K562 (cell line): Measurements from ENCODE around the gene RPS19. TPM values are rescaled to one million over a fixed set of nuclear protein-coding genes. Genes with fewer than 3 reads are reported as not detected.
A peak's percentile ranks its signal among the peaks of the same experiment; 100 is the strongest.

Experiments used
- C11orf30 ChIP-seq: fragments of 450-650 bp; IDR thresholded peaks from 2 replicates; pipeline ENCODE4 v1.6.1; 2016; ENCODE audit warnings: low read depth, mild to moderate bottlenecking
- CTBP1 ChIP-seq: fragments of 450-650 bp; IDR thresholded peaks from 2 replicates; pipeline ENCODE4 v1.6.1; 2016; ENCODE audit warnings: borderline replicate concordance
- DPF2 ChIP-seq: fragments of 450-650 bp; IDR thresholded peaks from 2 replicates; pipeline ENCODE4 v1.6.1; 2016
- KLF10 ChIP-seq: fragments of 250-450 bp; sonication (Bioruptor Pico); IDR thresholded peaks from 2 replicates; pipeline ENCODE4 v1.6.1; 2021; ENCODE audit warnings: matching md5 sums
- LEF1 ChIP-seq: fragments of 450-650 bp; IDR thresholded peaks from 2 replicates; pipeline ENCODE4 v1.6.1; 2016; ENCODE audit warnings: mild to moderate bottlenecking
- MNT ChIP-seq, 2 experiments: fragments of 450-650 bp; conservative IDR thresholded peaks; 2 replicates each; pipeline ENCODE4 v1.6.1; 2017; ENCODE audit warnings: mild to moderate bottlenecking in 2 of 2, moderate library complexity in 2 of 2
- POLR3A ChIP-seq: IDR thresholded peaks from 2 replicates; pipeline ENCODE4 v1.6.1; 2011; ENCODE audit warnings: borderline replicate concordance, mild to moderate bottlenecking, moderate library complexity; ENCODE audit not compliant: insufficient read length, insufficient read depth; ENCODE audit errors: extremely low read depth
- RBFOX2 ChIP-seq: fragments of 200-400 bp; formaldehyde crosslinking; IDR thresholded peaks from 2 replicates; pipeline ENCODE4 v1.6.1; 2017; ENCODE audit warnings: low read depth, mild to moderate bottlenecking, low read length, moderate library complexity
- RNF2 ChIP-seq: sonication (generic); IDR thresholded peaks from 2 replicates; pipeline ENCODE4 v1.6.1; 2016
- SAFB ChIP-seq: fragments of 200-400 bp; formaldehyde crosslinking; IDR thresholded peaks from 2 replicates; pipeline ENCODE4 v1.6.1; 2017; ENCODE audit warnings: low read depth, low read length, borderline replicate concordance
- SAFB2 ChIP-seq: fragments of 200-400 bp; formaldehyde crosslinking; IDR thresholded peaks from 2 replicates; pipeline ENCODE4 v1.6.1; 2018; ENCODE audit warnings: borderline replicate concordance, low read length, low read depth, moderate library complexity; ENCODE audit not compliant: severe bottlenecking
- TBP ChIP-seq: optimal IDR thresholded peaks from 2 replicates; pipeline ENCODE3; 2011; ENCODE audit warnings: low read depth, low read length, improper control_type of control experiment
- TCF15 ChIP-seq: fragments of 250-450 bp; sonication (Bioruptor Pico); IDR thresholded peaks from 2 replicates; pipeline ENCODE4 v1.8.0; 2022; ENCODE audit warnings: moderate library complexity, mild to moderate bottlenecking, inconsistent platforms
- ZNF212 ChIP-seq: fragments of 450-650 bp; formaldehyde crosslinking; IDR thresholded peaks from 2 replicates; pipeline ENCODE4 v1.4.0; 2020; ENCODE audit warnings: mild to moderate bottlenecking
- ZNF79 ChIP-seq: fragments of 250-450 bp; sonication (Bioruptor Pico); IDR thresholded peaks from 2 replicates; pipeline ENCODE4 v1.4.0; 2020; ENCODE audit warnings: low read depth, mild to moderate bottlenecking, moderate library complexity
- polyA plus RNA-seq, 8 experiments: library from polyadenylated mRNA; depleted of rRNA in 4 of 8; stranded (reverse) in 5 of 8; unstranded in 3 of 8; fragments of >200 nt; fragmentation: Nextera tagmentation in 2 of 8; fragmentation: Illumina TruSeq in 1 of 8; extraction: Ambion mirVana in 2 of 8; extraction: Trizol in 1 of 8; gene quantifications; 2 replicates each; pipeline versions ENCODE4 v1.2.1 to v1.2.3, GENCODE V29; 2011 to 2014; ENCODE audit warnings: inconsistent platforms in 1 of 8, missing spikeins in 1 of 8
- total RNA-seq, 7 experiments: library from RNA; depleted of rRNA in 6 of 7; stranded (reverse); fragments of >200 nt in 6 of 7; fragmentation: Illumina TruSeq in 2 of 7; extraction: Trizol in 2 of 7; gene quantifications; 2 replicates each; pipeline versions ENCODE4 v1.2.1 to v1.2.3, GENCODE V29; 2011 to 2021; ENCODE audit warnings: low replicate concordance in 1 of 7
- TF ChIP-seq, protein P1 (sequence below): sonication (generic); formaldehyde crosslinking; IDR thresholded peaks from 2 replicates; pipeline ENCODE4 v1.8.0; 2022; ENCODE audit warnings: mild to moderate bottlenecking, low read depth, missing genetic modification reagents
- TF ChIP-seq, protein P2 (sequence below): fragments of 250-450 bp; sonication (Bioruptor Pico); IDR thresholded peaks from 2 replicates; pipeline ENCODE4 v1.8.0; 2021; ENCODE audit warnings: moderate library complexity, mild to moderate bottlenecking, inconsistent platforms
- TF ChIP-seq, protein P3 (sequence below): IDR thresholded peaks from 2 replicates; pipeline ENCODE4 v1.6.1; 2012; ENCODE audit warnings: low read depth, low read length, improper control_type of control experiment, borderline replicate concordance
- TF ChIP-seq, protein P4 (sequence below): fragments of 250-450 bp; sonication (Bioruptor Pico); IDR thresholded peaks from 2 replicates; pipeline ENCODE4 v1.8.0; 2022; ENCODE audit warnings: moderate library complexity, mild to moderate bottlenecking, inconsistent platforms

Gene RPS19
- total and polyA plus RNA-seq, 9 of the 15 experiments (the other 6 are each of a cell fraction or from before 2014, with no cell fraction given), result 1,964 to 3,408 (median 2,747) TPM

GRCh38 chr19:41859618-41860418 is at the start of gene RPS19 (continued):
- peak; percentile 78 to 88 for TF ChIP-seq MNT (conservative IDR thresholded peaks at IDR 0.05)
- TF ChIP-seq, protein P1, sequence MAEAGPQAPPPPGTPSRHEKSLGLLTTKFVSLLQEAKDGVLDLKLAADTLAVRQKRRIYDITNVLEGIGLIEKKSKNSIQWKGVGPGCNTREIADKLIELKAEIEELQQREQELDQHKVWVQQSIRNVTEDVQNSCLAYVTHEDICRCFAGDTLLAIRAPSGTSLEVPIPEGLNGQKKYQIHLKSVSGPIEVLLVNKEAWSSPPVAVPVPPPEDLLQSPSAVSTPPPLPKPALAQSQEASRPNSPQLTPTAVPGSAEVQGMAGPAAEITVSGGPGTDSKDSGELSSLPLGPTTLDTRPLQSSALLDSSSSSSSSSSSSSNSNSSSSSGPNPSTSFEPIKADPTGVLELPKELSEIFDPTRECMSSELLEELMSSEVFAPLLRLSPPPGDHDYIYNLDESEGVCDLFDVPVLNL, result no peak
- TF ChIP-seq TCF15 (CRISPR knock-in tag), result no peak
- TF ChIP-seq, protein P2, sequence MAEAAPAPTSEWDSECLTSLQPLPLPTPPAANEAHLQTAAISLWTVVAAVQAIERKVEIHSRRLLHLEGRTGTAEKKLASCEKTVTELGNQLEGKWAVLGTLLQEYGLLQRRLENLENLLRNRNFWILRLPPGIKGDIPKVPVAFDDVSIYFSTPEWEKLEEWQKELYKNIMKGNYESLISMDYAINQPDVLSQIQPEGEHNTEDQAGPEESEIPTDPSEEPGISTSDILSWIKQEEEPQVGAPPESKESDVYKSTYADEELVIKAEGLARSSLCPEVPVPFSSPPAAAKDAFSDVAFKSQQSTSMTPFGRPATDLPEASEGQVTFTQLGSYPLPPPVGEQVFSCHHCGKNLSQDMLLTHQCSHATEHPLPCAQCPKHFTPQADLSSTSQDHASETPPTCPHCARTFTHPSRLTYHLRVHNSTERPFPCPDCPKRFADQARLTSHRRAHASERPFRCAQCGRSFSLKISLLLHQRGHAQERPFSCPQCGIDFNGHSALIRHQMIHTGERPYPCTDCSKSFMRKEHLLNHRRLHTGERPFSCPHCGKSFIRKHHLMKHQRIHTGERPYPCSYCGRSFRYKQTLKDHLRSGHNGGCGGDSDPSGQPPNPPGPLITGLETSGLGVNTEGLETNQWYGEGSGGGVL (CRISPR knock-in tag), result no peak
- TF ChIP-seq CTBP1, result peak; percentile 73
- TF ChIP-seq SAFB, result peak; percentile 93; the same call in 1 of the 2 replicates
- no peak for TF ChIP-seq ZNF79 (CRISPR knock-in tag)
- no peak for TF ChIP-seq TBP
- TF ChIP-seq, protein P3, sequence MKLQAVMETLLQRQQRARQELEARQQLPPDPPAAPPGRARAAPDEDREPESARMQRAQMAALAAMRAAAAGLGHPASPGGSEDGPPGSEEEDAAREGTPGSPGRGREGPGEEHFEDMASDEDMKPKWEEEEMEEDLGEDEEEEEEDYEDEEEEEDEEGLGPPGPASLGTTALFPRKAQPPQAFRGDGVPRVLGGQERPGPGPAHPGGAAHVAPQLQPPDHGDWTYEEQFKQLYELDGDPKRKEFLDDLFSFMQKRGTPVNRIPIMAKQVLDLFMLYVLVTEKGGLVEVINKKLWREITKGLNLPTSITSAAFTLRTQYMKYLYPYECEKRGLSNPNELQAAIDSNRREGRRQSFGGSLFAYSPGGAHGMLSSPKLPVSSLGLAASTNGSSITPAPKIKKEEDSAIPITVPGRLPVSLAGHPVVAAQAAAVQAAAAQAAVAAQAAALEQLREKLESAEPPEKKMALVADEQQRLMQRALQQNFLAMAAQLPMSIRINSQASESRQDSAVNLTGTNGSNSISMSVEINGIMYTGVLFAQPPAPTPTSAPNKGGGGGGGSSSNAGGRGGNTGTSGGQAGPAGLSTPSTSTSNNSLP, result no peak
- TF ChIP-seq LEF1, result peak; percentile 67; the same call in 1 of the 2 replicates
- TF ChIP-seq C11orf30, result peak; percentile 63
- no peak for TF ChIP-seq POLR3A
- peak; percentile 51; the same call in 1 of the 2 replicates for TF ChIP-seq RNF2
- no peak for TF ChIP-seq KLF10 (CRISPR knock-in tag)
- peak; percentile 81 for TF ChIP-seq DPF2
- peak; percentile 100 for TF ChIP-seq RBFOX2
- no peak for TF ChIP-seq ZNF212 (CRISPR knock-in tag)
- TF ChIP-seq, protein P4, sequence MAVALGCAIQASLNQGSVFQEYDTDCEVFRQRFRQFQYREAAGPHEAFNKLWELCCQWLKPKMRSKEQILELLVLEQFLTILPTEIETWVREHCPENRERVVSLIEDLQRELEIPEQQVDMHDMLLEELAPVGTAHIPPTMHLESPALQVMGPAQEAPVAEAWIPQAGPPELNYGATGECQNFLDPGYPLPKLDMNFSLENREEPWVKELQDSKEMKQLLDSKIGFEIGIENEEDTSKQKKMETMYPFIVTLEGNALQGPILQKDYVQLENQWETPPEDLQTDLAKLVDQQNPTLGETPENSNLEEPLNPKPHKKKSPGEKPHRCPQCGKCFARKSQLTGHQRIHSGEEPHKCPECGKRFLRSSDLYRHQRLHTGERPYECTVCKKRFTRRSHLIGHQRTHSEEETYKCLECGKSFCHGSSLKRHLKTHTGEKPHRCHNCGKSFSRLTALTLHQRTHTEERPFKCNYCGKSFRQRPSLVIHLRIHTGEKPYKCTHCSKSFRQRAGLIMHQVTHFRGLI, result no peak
- TF ChIP-seq SAFB2, result no peak
